ENCODE measurements around the gene KCNJ11.

Gene KCNJ11

GRCh38 chr11:17379383-17380180 is 8.9 kb downstream of the KCNJ11 start:
- H3K4me3 ChIP-seq (ENCODE audit: low read length) = no peak overlapping the region
- no peak for DNase-seq (ENCODE audit: low read depth)
- TF ChIP-seq, protein P1, sequence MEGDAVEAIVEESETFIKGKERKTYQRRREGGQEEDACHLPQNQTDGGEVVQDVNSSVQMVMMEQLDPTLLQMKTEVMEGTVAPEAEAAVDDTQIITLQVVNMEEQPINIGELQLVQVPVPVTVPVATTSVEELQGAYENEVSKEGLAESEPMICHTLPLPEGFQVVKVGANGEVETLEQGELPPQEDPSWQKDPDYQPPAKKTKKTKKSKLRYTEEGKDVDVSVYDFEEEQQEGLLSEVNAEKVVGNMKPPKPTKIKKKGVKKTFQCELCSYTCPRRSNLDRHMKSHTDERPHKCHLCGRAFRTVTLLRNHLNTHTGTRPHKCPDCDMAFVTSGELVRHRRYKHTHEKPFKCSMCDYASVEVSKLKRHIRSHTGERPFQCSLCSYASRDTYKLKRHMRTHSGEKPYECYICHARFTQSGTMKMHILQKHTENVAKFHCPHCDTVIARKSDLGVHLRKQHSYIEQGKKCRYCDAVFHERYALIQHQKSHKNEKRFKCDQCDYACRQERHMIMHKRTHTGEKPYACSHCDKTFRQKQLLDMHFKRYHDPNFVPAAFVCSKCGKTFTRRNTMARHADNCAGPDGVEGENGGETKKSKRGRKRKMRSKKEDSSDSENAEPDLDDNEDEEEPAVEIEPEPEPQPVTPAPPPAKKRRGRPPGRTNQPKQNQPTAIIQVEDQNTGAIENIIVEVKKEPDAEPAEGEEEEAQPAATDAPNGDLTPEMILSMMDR (conservative IDR thresholded peaks at IDR 0.05; ENCODE audit: low read length) = no peak

DNA sequence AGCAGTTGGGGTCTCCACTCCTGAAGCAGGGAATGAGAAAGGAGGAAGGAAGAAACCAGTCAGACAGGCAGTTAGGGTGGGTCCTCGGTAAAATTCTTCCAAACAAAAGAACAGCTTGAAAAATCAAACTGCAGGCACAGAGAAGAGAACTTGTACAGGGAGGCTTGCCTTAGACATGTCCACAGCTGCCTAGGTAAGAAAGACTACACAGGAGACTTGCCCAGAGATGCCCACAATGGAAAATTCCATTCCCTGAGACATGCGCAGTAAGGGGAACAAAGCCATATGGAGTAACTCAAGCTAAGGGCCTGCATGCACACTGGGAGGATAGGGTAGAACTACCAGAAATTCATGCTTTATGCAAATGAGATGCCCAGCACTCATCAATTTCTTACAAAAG is 9.8 kb downstream of the KCNJ11 start:
- TF ChIP-seq, protein P1 (conservative IDR thresholded peaks at IDR 0.05; ENCODE audit: low read length) = no peak

GRCh38 chr11:17376493-17376892 is 12.0 kb downstream of the KCNJ11 start:
- no peak overlapping the region for H3K4me3 ChIP-seq (ENCODE audit: low read length)
- DNase-seq (ENCODE audit: low read depth) = no peak
- TF ChIP-seq, protein P1 (conservative IDR thresholded peaks at IDR 0.05; ENCODE audit: low read length) = no peak

More for the DNA sequence above, 9.8 kb downstream of the KCNJ11 start:
- no peak for DNase-seq (ENCODE audit: low read depth)
- H3K4me3 ChIP-seq (ENCODE audit: low read length) = no peak overlapping the region

DNA sequence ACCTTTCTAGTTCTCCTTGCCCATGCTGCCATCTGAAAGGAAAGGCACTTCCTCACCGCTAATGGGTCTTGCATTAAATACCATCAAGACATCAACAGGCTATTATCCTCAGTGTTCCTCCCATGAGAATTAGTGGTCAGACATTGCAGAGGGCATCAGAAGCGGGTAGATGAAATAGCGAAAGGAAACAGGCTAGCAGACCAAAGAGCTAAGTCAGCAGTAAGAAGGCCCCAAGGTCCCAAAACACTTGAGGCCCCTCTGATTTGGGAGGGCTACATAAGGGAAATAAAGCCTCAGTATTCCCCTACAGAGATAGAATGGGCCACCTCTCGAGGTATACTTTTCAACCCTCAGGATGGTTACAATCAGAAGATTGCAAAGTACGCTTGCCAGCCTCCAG is 12.9 kb downstream of the KCNJ11 start:
- no peak for DNase-seq (ENCODE audit: low read depth)
- TF ChIP-seq, protein P1 (conservative IDR thresholded peaks at IDR 0.05; ENCODE audit: low read length) = no peak
- no peak overlapping the region for H3K4me3 ChIP-seq (ENCODE audit: low read length)

- TF ChIP-seq, protein P1 (conservative IDR thresholded peaks at IDR 0.05; ENCODE audit: low read length) = no peak
- H3K4me3 ChIP-seq (ENCODE audit: low read length) = no peak overlapping the region
- peak; percentile 49 for DNase-seq (ENCODE audit: low read depth)
Observed at GRCh38 chr11:17371614-17372013, 16.8 kb downstream of the KCNJ11 start.

GRCh38 chr11:17369684-17370243 is 18.7 kb downstream of the KCNJ11 start:
- H3K4me3 ChIP-seq (ENCODE audit: low read length) = no peak overlapping the region
- TF ChIP-seq, protein P1 (conservative IDR thresholded peaks at IDR 0.05; ENCODE audit: low read length) = no peak
- no peak for DNase-seq (ENCODE audit: low read depth)

- H3K4me3 ChIP-seq (ENCODE audit: low read length) = no peak overlapping the region
- TF ChIP-seq, protein P1 (conservative IDR thresholded peaks at IDR 0.05; ENCODE audit: low read length) = no peak
- no peak for DNase-seq (ENCODE audit: low read depth)
Observed at GRCh38 chr11:17369094-17369493, 19.4 kb downstream of the KCNJ11 start.

All from AG10803 (cell line).